HEK293 (cell line): ENCODE results near the gene RASD2.

ENCODE experiments used
- HOXD13 ChIP-seq: sonication (generic); formaldehyde crosslinking; IDR thresholded peaks from 2 replicates; pipeline ENCODE4 v1.8.0; 2022; ENCODE audit warnings: missing genetic modification reagents, borderline replicate concordance
- ZBTB26 ChIP-seq: fragments of 450-650 bp; formaldehyde crosslinking; optimal IDR thresholded peaks from 2 replicates; pipeline ENCODE3; 2016; ENCODE audit warnings: missing biosample characterization, mild to moderate bottlenecking, missing genetic modification characterization
- ZNF776 ChIP-seq: fragments of 450-650 bp; formaldehyde crosslinking; IDR thresholded peaks from 2 replicates; pipeline ENCODE4 v1.5.0; 2017; ENCODE audit warnings: missing biosample characterization, missing genetic modification characterization, borderline replicate concordance
- TF ChIP-seq, protein P1 (sequence below): fragments of 450-650 bp; formaldehyde crosslinking; IDR thresholded peaks from 2 replicates; pipeline ENCODE4 v1.5.1; 2016; ENCODE audit warnings: missing biosample characterization, missing genetic modification characterization

DNA sequence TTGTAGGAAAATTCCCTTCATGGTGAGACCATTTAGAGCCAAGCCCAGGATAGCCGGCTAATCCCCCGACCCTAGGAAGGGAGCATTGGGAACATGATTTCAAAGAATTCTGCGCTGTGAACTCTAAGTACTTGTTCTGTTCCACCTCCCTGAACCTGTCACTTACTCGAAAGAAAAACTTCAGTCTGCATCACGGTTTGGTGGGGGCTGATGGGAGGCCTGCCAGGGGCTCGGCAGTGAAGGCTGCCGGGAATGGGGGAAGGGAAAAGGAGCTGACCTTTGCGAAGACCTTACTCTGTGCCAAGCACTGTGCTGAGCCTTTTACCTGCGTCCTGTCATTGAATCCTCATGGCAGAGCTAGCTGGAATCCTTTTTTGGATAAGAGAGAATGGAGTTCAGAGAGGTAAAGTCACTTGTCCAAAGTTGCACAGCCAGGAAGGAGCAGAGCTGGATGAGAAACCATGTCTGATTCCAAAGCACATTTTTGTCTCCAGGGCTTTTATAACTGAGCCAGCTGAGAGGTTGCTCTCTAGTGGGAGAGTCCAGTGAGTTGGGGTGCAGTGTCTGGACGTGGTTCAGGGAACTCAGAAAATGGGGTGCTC lies 15.4 kb downstream of the RASD2 start:
- TF ChIP-seq ZNF776 (tag by site-specific recombination) (no peak), ZBTB26 (tag by site-specific recombination) (no peak), HOXD13 (no peak)
- TF ChIP-seq, protein P1, sequence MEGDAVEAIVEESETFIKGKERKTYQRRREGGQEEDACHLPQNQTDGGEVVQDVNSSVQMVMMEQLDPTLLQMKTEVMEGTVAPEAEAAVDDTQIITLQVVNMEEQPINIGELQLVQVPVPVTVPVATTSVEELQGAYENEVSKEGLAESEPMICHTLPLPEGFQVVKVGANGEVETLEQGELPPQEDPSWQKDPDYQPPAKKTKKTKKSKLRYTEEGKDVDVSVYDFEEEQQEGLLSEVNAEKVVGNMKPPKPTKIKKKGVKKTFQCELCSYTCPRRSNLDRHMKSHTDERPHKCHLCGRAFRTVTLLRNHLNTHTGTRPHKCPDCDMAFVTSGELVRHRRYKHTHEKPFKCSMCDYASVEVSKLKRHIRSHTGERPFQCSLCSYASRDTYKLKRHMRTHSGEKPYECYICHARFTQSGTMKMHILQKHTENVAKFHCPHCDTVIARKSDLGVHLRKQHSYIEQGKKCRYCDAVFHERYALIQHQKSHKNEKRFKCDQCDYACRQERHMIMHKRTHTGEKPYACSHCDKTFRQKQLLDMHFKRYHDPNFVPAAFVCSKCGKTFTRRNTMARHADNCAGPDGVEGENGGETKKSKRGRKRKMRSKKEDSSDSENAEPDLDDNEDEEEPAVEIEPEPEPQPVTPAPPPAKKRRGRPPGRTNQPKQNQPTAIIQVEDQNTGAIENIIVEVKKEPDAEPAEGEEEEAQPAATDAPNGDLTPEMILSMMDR (tag by site-specific recombination): no peak
